Loucy (cell line): Measurements from ENCODE around the gene SYP.

Source experiments
- EZH2phosphoT487 ChIP-seq: fragments of 200-600 bp; IDR thresholded peaks from 2 replicates; pipeline ENCODE4 v1.6.1; 2018; ENCODE audit warnings: antibody characterized with exemption, mild to moderate bottlenecking, moderate library complexity, borderline replicate concordance
- TF ChIP-seq, protein P1 (sequence below): fragments of 200-600 bp; sonication (generic); conservative IDR thresholded peaks from 2 replicates; pipeline ENCODE4 v1.5.1; 2014; ENCODE audit warnings: mild to moderate bottlenecking, antibody characterized with exemption, low read length

DNA sequence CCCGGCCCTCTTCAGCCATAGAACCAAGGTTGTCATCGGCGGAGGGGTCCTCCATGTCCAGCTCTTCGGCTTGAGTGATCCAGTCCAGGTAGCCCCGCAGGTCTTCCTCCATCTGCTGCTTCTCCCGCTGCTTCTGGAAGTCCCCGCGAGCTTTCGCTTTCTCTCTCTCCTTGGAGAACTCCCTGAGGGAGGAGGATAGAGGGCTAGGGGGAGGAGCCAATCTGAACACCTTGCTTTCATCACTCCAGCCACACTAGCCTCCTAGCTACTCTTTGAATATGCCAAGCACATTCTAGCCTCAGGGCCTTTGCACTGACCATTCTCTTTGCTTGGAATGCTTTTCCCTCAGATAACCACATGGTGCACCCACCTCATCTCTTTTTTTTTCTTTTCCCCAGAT lies 27.0 kb upstream of the SYP start:
- TF ChIP-seq, protein P1, sequence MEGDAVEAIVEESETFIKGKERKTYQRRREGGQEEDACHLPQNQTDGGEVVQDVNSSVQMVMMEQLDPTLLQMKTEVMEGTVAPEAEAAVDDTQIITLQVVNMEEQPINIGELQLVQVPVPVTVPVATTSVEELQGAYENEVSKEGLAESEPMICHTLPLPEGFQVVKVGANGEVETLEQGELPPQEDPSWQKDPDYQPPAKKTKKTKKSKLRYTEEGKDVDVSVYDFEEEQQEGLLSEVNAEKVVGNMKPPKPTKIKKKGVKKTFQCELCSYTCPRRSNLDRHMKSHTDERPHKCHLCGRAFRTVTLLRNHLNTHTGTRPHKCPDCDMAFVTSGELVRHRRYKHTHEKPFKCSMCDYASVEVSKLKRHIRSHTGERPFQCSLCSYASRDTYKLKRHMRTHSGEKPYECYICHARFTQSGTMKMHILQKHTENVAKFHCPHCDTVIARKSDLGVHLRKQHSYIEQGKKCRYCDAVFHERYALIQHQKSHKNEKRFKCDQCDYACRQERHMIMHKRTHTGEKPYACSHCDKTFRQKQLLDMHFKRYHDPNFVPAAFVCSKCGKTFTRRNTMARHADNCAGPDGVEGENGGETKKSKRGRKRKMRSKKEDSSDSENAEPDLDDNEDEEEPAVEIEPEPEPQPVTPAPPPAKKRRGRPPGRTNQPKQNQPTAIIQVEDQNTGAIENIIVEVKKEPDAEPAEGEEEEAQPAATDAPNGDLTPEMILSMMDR: no peak
- TF ChIP-seq EZH2phosphoT487: no peak
